GM10248 (cell line): ENCODE data around the gene TMIGD3.

Experiments
- CTCF ChIA-PET: fragments of 300-600 bp; sonication (Branson Sonifier 250); formaldehyde crosslinking; extraction: SDS; loops from one replicate; lab custom pipeline; 2021; ENCODE audit warnings: antibody characterized with exemption; lab: Yijun Ruan, JAX
- POLR2A ChIA-PET: fragments of 350-650 bp; sonication (Branson Sonifier 250); formaldehyde crosslinking; extraction: SDS; loops from one replicate; lab custom pipeline; 2020; ENCODE audit warnings: antibody characterized with exemption; lab: Yijun Ruan, JAX
- DNase-seq: peaks from one replicate; pipeline ENCODE4 v3.0.0; 2012; ENCODE audit errors: extremely low spot score
- CTCF ChIP-seq: IDR thresholded peaks from 2 replicates; pipeline ENCODE4 v1.5.1; 2012; ENCODE audit warnings: mild to moderate bottlenecking, low read depth; ENCODE audit errors: extremely low read depth, missing control alignments, control extremely low read depth

TMIGD3 gene

GRCh38 chr1:111467865-111468716 lies 35.3 kb downstream of the TMIGD3 start:
- ChIA-PET CTCF (interaction anchor here (1.3 to 1.7 kb wide), 2 partner anchors 13 to 68 kb away, joined by 3 to 8 read pairs; no protein-coding TSS in a partner anchor), POLR2A (no interaction called here)
- DNase-seq, result no peak
- no peak for TF ChIP-seq CTCF

- no peak for DNase-seq
- TF ChIP-seq CTCF, result no peak
- ChIA-PET CTCF (interaction anchor here (0.7 to 1.6 kb wide), 4 partner anchors 14 to 41 kb away, joined by 3 read pairs; no protein-coding TSS in a partner anchor), POLR2A (no interaction called here)
Observed at GRCh38 chr1:111466480-111466879, 37.0 kb downstream of the TMIGD3 start.

- no peak for TF ChIP-seq CTCF
- ChIA-PET POLR2A (no interaction called here), CTCF (interaction anchor here (0.9 to 1.6 kb wide), 3 partner anchors 16 to 42 kb away, joined by 3 read pairs; no protein-coding TSS in a partner anchor)
- no peak for DNase-seq
Observed at GRCh38 chr1:111465754-111466153, 37.7 kb downstream of the TMIGD3 start.

GRCh38 chr1:111463029-111463683 lies 40.3 kb downstream of the TMIGD3 start:
- DNase-seq, result no peak
- CTCF ChIA-PET, result interaction anchor here (0.9 to 2.8 kb wide), 6 partner anchors 15 to 307 kb away, joined by 3 to 11 read pairs (median 4); no protein-coding TSS in a partner anchor
- POLR2A ChIA-PET, result no interaction called here
- TF ChIP-seq CTCF, result no peak

GRCh38 chr1:111462370-111463028 lies 40.9 kb downstream of the TMIGD3 start:
- ChIA-PET CTCF (interaction anchor here (1.0 to 2.8 kb wide), 5 partner anchors 20 to 307 kb away, joined by 3 to 11 read pairs (median 4); no protein-coding TSS in a partner anchor), POLR2A (no interaction called here)
- DNase-seq, result no peak
- no peak for TF ChIP-seq CTCF

- DNase-seq, result no peak
- TF ChIP-seq CTCF, result no peak
- CTCF ChIA-PET, result interaction anchor here (1.0 to 2.8 kb wide), 5 partner anchors 21 to 308 kb away, joined by 3 to 11 read pairs (median 4); no protein-coding TSS in a partner anchor
- POLR2A ChIA-PET, result interaction anchor here (0.7 kb wide), 1 partner anchor 217 kb away, joined by 5 read pairs; no protein-coding TSS in a partner anchor
Observed at GRCh38 chr1:111461765-111462164, 41.7 kb downstream of the TMIGD3 start.
